ENCODE measurements around the gene GEMIN4.
"Not testable (repeated sequence)": the region's sequence is repeated elsewhere in the genome, so short reads cannot be mapped to it uniquely, and the experiment has no call there.

GEMIN4 gene

DNA sequence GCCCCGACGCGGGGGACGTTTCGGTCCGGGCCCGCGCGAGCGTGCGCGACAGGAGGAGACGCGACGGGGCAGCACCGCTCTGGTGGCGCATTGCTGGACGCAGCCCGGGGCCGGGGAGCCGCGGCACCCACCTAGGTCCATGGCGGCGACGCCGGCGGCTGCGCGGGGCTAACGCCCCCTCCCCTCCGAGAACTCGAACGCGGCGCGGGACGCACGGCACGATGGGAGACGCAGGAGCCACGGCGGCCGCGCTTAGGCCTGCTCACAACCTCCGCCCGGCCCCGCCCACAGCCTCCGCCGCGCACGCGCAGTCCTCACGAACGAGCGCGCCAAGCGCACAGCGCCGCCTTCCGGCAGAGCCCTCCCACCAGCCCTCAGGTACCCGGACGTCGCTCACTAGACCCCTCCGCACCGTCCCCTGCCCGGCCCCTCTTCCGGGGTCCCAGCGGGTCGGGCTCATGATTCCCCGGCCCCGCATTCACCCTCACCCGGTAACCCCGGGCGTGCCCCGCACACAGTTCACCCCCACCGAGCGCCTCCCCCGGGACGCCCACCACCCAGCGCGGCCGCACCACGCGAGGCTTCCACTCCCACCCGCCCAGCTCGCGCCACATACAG, at the start of gene GEMIN4:
TSS of gene GEMIN4 (minus strand) at position 263 of the 618 bp plus-strand sequence. CDS start at position 141, 122 bp downstream.
- peak; percentile 98 for DNase-seq (ENCODE audit: insufficient read length, low spot score)
- FAIRE-seq: peak; percentile 89

DNA sequence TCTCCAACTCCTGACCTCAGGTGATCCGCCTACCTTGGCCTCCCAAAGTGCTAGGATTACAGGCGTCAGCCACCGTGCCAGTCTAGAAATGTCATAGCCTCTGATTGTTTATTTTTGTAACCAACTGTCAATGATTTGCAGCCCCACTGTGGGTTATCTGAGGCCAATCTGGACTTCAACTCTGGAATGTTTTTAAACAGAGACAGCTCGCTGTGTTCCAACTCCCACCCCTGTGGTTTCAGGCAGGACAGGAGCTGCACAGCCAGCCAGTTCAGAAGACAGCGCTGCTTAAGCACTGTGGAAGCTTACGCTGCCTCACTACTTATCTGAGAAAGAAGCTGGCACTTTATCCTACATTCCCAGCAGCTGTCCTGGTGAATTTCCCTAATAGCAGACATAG, 49.6 kb upstream of the GEMIN4 start:
- DNase-seq (ENCODE audit: insufficient read length, low spot score): no peak
- FAIRE-seq: no peak

DNA sequence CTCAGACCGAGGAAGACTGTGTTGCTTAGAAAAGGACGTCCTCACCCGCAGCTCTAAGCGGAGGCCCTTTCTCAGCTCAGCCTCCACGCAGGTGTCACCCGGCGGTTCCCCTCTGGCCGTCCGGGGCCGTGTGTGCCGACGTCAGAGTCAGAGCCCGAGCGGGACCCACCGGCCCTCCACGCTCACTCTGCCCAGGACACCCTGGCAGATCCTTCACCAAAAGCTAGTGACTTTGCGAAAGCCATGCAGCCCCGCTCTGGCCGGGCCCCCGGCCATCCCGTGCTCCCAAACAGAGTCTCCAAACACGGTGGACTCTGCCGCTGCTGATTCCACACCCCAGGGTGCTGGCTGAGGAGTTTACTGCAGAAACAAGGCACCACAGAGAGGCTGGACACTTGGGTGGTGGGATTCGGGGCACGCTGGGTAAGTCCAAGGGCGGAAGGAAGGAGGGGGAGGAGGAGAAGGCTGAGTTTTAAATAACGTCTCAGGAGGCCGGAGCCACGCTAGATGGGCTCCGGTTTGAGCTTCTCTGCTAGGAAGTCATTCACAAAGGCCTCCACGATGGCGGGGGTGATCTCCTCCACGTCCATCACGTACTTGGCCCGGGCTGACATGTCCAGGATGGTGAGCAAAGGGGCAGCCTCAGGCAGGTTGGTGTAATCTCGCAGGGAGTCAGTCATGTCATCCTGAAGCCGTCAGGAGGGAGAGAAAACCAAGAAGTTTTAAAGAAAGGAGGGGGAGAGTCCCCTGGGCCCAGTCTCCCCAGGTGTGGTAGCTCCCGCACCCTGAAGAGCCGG, 48.6 kb upstream of the GEMIN4 start:
- DNase-seq (ENCODE audit: insufficient read length, low spot score) (no peak), FAIRE-seq (no peak)

GRCh38 chr17:799261-799660, 47.2 kb upstream of the GEMIN4 start:
- FAIRE-seq: no peak
- DNase-seq (ENCODE audit: insufficient read length, low spot score): no peak

DNA sequence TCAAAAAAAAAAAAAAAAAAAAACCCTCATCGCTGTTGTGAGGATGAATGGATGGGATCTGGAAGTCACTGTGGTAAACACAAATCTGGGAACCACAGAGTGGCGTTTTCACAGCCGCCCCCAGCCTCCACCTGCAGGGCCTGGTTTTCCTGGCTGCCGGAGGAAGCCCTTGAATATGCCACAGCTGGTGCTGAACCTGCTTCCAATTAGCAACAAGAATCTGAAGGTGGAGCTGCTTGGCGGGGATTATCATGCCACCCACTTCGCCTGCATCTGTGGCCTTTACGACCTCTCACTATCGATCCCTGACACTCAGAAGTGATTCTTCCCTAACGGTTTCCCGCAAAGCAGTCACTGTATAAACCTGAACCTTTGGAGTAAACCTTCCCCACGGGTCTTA, 46.2 kb upstream of the GEMIN4 start:
- FAIRE-seq (no peak), DNase-seq (ENCODE audit: insufficient read length, low spot score) (no peak)

GRCh38 chr17:797236-797840, 45.3 kb upstream of the GEMIN4 start:
- DNase-seq (ENCODE audit: insufficient read length, low spot score) (no peak), FAIRE-seq (no peak)

DNA sequence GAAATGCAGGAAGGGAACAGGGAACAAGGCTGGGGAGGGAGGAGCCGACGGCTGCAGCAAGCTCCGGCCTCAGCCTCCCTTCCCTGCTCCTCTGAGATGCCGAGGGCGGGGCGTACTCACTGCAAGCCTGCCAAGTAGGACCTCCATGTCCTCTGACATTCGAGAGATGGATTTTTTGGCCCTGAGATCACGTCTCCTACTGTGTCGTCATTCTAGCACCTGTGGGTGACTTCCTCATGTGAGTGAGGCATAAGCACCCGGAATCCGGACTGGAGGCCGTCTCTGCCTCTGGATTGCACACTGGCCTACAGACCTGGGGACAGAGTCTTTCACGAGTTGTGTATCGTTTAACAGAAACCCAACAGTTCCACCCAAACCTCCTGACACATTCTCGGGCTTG, 44.5 kb upstream of the GEMIN4 start:
- DNase-seq (ENCODE audit: insufficient read length, low spot score): no peak
- no peak for FAIRE-seq

DNA sequence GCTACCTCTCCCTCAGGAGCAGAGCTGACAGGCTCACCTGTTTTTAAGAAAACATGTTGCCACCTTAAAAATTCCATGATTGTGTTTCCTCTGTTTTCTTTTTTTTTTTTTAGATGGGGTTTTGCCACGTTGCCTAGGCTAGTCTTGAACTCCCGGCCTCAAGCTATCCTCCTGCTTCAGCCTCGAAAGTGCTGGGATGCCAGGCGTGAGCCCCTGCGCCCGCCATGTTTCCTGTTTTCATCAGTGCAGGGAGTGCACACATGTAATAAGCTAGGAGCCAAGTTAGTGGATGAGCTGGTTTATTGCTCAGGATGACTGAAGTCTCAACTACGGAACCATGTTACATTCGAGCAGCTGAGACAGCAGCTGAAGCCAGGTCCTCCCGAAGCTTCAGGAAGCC, 43.7 kb upstream of the GEMIN4 start:
- no peak for DNase-seq (ENCODE audit: insufficient read length, low spot score)
- FAIRE-seq: no peak

GRCh38 chr17:795276-795675, 43.2 kb upstream of the GEMIN4 start:
- FAIRE-seq: no peak
- DNase-seq (ENCODE audit: insufficient read length, low spot score): no peak

DNA sequence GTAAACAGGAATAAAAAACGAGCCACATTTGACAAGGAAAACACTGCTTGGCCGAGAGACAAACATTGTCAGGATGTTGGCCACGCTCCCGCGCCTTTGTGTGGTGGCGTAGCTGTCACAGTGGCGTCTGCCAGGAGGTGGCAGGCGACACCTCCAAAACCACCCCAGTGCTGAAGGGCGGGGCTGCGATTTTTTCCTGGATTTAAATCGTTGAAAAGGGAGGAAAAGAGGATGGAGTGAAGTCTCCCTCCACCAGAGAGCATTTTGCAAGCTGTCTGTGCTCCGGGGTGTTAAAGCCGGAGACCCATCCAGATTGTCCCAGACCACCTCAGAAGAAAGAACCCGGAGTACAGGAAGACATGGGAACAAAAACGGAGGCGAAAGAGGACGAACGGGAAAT, 42.8 kb upstream of the GEMIN4 start:
- FAIRE-seq (no peak), DNase-seq (ENCODE audit: insufficient read length, low spot score) (peak; percentile 71)

GRCh38 chr17:792277-792676, 40.2 kb upstream of the GEMIN4 start:
- DNase-seq (ENCODE audit: insufficient read length, low spot score): no peak
- no peak for FAIRE-seq

DNA sequence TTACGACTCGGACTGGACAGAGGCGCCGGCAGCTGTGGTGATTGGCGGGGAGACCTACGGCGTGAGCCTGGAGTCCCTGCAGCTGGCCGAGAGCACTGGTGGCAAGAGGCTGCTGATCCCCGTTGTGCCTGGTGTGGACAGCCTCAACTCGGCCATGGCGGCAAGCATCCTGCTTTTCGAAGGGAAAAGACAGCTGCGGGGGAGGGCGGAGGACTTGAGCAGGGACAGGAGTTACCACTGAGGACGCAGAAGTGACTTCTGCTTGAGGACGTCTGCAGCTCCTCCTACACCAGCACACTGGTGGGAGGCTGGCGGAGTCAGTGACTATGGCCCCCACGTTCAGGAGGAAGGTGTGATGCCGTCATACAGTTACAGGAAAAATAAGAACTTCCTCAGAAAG, 39.8 kb upstream of the GEMIN4 start:
- no peak for DNase-seq (ENCODE audit: insufficient read length, low spot score)
- FAIRE-seq: no peak

GRCh38 chr17:790874-791247, 38.8 kb upstream of the GEMIN4 start:
- DNase-seq (ENCODE audit: insufficient read length, low spot score); FAIRE-seq: not testable (repeated sequence)

DNA sequence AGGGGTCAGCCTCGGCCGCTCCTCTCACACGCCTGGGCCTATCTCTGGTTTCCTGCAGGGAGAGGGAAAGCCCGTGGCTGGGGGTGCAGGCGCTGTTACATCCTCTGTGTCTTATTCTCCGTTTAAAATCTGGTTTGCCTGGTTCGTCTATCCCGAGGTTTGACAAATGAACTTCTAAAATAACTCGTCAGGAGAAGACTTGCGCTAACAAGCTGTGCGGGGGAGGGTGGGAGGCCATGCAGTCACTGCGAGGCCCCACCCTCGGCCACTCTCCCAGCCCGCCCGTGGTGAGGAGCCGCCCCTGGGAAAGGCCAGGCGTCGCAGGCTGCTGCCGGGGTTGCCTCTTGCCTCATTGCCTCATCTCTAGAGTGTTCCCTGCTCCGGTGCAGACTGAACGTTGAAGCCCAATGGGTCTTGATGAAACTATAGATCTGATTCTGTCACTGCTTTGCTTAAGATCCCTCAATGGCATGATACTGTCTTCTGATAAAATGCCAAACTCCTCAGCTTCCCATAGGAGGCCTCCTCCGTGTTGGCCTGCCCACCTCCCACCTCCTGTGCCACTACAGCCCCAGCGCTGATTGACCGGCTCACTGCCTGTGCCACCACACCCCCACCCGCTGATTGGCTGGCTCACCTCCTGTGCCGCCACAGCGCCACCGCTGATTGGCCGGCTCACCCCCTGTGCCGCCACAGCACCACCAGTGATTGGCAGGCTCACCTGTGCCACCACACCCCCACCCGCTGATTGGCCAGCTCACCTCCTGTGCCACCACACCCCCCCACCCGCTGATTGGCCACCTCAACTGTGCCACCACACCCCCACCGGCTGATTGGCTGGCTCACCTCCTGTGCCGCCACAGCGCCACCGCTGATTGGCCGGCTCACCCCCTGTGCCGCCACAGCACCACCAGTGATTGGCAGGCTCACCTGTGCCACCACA, 38.1 kb upstream of the GEMIN4 start:
- not testable (repeated sequence) for FAIRE-seq; DNase-seq (ENCODE audit: insufficient read length, low spot score)

DNA sequence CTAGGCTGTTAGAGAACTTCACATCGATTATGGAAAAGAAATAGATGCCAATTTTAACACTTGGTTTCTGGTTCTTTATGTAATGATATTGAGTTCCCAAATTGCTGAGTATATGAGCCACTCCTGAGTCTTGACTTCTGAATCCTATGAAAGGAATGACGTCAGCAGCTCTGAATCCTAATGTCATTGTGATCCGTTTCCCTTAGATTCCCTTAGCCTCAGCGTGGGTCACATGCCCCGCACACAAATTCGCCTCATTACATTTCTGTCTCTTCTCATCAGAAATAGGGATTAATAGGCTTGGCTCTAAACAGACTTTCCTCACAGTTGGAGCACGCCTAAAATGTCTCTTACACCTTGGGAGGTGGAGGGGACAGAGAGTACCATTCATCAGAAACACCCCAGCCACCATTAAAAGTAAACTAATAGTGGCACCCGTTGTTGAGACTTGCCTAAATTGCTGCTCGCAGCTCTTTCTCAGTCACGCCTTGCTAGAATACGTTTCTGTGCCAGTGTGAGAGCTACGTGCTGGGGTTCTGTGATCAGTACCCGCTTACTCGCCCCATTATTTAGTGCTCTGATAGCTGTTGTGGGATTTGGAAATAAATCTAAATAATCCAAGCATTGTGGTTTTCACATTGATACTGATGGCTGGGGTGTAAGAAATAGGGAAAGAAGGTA, 37.2 kb upstream of the GEMIN4 start:
- DNase-seq (ENCODE audit: insufficient read length, low spot score): no peak
- no peak for FAIRE-seq

GRCh38 chr17:788551-788950, 36.5 kb upstream of the GEMIN4 start:
- no peak for DNase-seq (ENCODE audit: insufficient read length, low spot score)

DNA sequence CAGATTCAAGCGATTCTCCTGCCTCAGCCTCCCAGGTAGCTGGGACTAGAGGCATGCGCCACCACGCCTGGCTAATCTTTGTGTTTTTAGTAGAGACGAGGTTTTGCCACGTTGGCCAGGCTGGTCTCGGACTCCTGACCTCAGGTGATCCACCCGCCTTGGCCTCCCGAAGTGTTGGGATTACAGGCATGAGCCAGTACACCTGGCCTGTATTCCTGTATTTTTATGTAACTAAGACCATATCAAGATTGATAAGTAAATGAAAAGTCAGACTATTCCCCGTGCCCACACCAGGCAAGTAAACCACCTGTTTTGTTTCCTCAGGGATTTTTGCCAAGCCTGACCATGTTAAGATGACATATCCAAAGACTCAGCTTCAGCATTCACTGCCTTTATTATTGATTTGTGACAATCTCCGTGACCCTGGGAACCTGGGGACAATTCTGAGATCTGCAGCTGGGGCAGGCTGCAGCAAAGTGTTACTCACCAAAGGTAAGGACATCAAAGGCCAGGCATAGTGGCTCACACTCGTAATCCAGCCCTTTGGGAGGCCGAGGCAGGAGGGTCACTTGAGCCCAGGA, 35.7 kb upstream of the GEMIN4 start:
- FAIRE-seq (no peak), DNase-seq (ENCODE audit: insufficient read length, low spot score) (no peak)

More at GRCh38 chr17:788551-788950, 36.5 kb upstream of the GEMIN4 start:
- no peak for FAIRE-seq

DNA sequence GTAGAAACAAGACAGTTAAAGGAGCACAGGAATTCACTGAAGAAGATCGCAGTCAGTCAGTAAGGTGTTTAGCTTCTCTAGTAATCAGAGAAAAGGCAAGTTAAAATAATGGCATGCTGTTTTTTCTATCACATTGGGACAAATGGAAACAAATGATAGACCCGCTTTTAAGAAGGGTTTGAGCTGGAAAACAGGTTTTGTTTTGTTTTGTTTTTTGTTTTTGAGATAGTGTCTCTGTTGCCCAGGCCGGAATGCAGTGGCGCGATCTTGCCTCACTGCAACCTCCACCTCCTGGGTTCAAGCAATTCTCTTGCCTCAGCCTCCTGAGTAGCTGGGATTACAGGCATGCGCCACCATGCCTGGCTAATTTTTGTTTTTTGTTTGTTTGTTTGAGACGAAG, 33.8 kb upstream of the GEMIN4 start:
- DNase-seq (ENCODE audit: insufficient read length, low spot score); FAIRE-seq: not testable (repeated sequence)

GRCh38 chr17:784143-784542, 32.1 kb upstream of the GEMIN4 start:
- no peak for DNase-seq (ENCODE audit: insufficient read length, low spot score)
- FAIRE-seq: no peak

All from GM19239 (cell line).